Sigmoid colon (tissue), 4 donors: ENCODE results near the gene ADAM10.

ENCODE experiments used
- CTCF ChIP-seq, 4 experiments: fragments of 450-650 bp in 3 of 4; fragments of 200-600 bp in 1 of 4; IDR thresholded peaks; one replicate each; pipeline ENCODE4 v1.5.1; 2016 to 2019; ENCODE audit warnings: antibody characterized with exemption in 4 of 4, mild to moderate bottlenecking in 3 of 4, moderate library complexity in 2 of 4
- EP300 ChIP-seq, 4 donors: sonication (generic); formaldehyde crosslinking; IDR thresholded peaks; one replicate each; pipeline ENCODE4 v1.6.1; 2017; ENCODE audit warnings: antibody characterized with exemption in 4 of 4
- POLR2A ChIP-seq, 2 donors: fragments of 450-650 bp; IDR thresholded peaks; one replicate each; pipeline ENCODE4 v1.6.1; 2016; ENCODE audit warnings: antibody characterized with exemption in 2 of 2, mild to moderate bottlenecking in 2 of 2, moderate library complexity in 2 of 2
- POLR2AphosphoS5 ChIP-seq, 4 donors: sonication (generic); formaldehyde crosslinking; IDR thresholded peaks; one replicate each; pipeline ENCODE4 v1.6.1; 2017; ENCODE audit warnings: antibody characterized with exemption in 4 of 4

DNA sequence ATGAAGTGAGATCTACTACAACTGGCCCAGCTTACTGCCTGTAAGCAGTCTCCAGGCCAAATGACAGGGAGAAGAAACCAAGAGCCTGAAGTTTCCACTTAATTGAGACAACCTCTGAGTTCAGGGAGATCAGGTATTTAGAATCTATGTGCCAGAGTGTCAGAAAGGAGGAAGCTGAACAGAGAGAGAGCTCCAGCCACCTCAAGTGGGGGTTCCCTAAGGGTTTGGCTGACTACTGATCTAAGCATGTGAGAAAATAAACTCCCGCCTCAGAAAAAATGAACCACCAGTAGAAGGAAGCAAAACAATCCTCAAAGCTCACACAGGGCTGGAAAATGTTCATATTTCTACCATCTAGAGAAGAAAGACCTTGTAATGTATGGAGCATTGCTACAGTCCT, 25.0 kb downstream of the ADAM10 start:
- no peak for TF ChIP-seq POLR2A (IDR thresholded peaks at IDR 0.05)
- TF ChIP-seq CTCF (IDR thresholded peaks at IDR 0.05), result no peak
- no peak for TF ChIP-seq EP300 (IDR thresholded peaks at IDR 0.05)
- no peak for TF ChIP-seq POLR2AphosphoS5 (IDR thresholded peaks at IDR 0.05)
